ENCODE results near the gene MAPK12.

Gene MAPK12

GRCh38 chr22:50245214-50246072 is 16.0 kb downstream of the MAPK12 start:
- TF ChIP-seq CTCF (IDR thresholded peaks at IDR 0.05), result no peak
- DNase-seq (ENCODE audit: low spot score), result no peak
- Histone ChIP-seq H3K4me3 (peak overlapping the region; percentile 98), H3K27ac (peak overlapping the region; percentile 86 to 99)

- H3K27ac ChIP-seq, result peak within 1 kb of the TSS; percentile 86 to 99
- no peak for TF ChIP-seq CTCF (IDR thresholded peaks at IDR 0.05)
- peak; percentile 95 for DNase-seq (ENCODE audit: low spot score)
- peak within 1 kb of the TSS; percentile 98 for H3K4me3 ChIP-seq
These were observed 16.9 kb downstream of the MAPK12 start, which contains the start of gene TUBGCP6 for GRCh38 chr22:50244420-50245213. TUBGCP6 (minus strand) TSS chr22:50245023; CDS start chr22:50244459, 564 bp downstream.

GRCh38 chr22:50243685-50244419 is 17.6 kb downstream of the MAPK12 start:
- TF ChIP-seq CTCF (IDR thresholded peaks at IDR 0.05), result no peak
- DNase-seq (ENCODE audit: low spot score), result no peak
- Histone ChIP-seq H3K27ac (peak overlapping the region; percentile 86 to 99), H3K4me3 (peak overlapping the region; percentile 98)

GRCh38 chr22:50242406-50242949 is 19.0 kb downstream of the MAPK12 start:
- peak overlapping the region; percentile 58 for H3K4me3 ChIP-seq
- no peak for TF ChIP-seq CTCF (IDR thresholded peaks at IDR 0.05)
- no peak overlapping the region for H3K27ac ChIP-seq
- DNase-seq (ENCODE audit: low spot score), result no peak

GRCh38 chr22:50238755-50239154 is 22.7 kb downstream of the MAPK12 start:
- TF ChIP-seq CTCF (IDR thresholded peaks at IDR 0.05), result no peak
- Histone ChIP-seq H3K27ac (no peak overlapping the region), H3K4me3 (no peak overlapping the region)
- no peak for DNase-seq (ENCODE audit: low spot score)

GRCh38 chr22:50236731-50237409 is 24.6 kb downstream of the MAPK12 start:
- H3K27ac ChIP-seq, result no peak overlapping the region
- no peak for DNase-seq (ENCODE audit: low spot score)
- no peak for TF ChIP-seq CTCF (IDR thresholded peaks at IDR 0.05)
- H3K4me3 ChIP-seq, result no peak overlapping the region

Data from coronary artery (tissue), 2 donors.